Jurkat, Clone E6-1 (cell line): ENCODE measurements around the gene ZBTB33.

Source experiments
- DNase-seq: peaks from one replicate; pipeline ENCODE4 v3.0.0-alpha.2; 2011; ENCODE audit warnings: low read depth, low spot score
- H3K4me3 ChIP-seq: 2 replicates; pipeline ENCODE4 v1.5.1; 2011; ENCODE audit warnings: mild to moderate bottlenecking, low read length, control low read depth, moderate library complexity

The ZBTB33 gene

GRCh38 chrX:120260369-120260768, 9.8 kb downstream of the ZBTB33 start:
- no peak overlapping the region for H3K4me3 ChIP-seq
- DNase-seq = no peak

GRCh38 chrX:120262859-120263708, 12.5 kb downstream of the ZBTB33 start:
- no peak for DNase-seq
- H3K4me3 ChIP-seq = no peak overlapping the region

GRCh38 chrX:120264341-120264740, 13.7 kb downstream of the ZBTB33 start:
- no peak for DNase-seq
- no peak overlapping the region for H3K4me3 ChIP-seq

- no peak for DNase-seq
- no peak overlapping the region for H3K4me3 ChIP-seq
These were observed 18.9 kb downstream of the ZBTB33 start for GRCh38 chrX:120269373-120270035.

GRCh38 chrX:120270567-120270966, 20.0 kb downstream of the ZBTB33 start:
- no peak for DNase-seq
- no peak overlapping the region for H3K4me3 ChIP-seq

- no peak overlapping the region for H3K4me3 ChIP-seq
- no peak for DNase-seq
These were observed 20.6 kb downstream of the ZBTB33 start for GRCh38 chrX:120271218-120271617.

GRCh38 chrX:120274145-120274544, 23.5 kb downstream of the ZBTB33 start:
- no peak for DNase-seq
- H3K4me3 ChIP-seq = no peak overlapping the region

GRCh38 chrX:120274958-120275357, 24.3 kb downstream of the ZBTB33 start:
- H3K4me3 ChIP-seq = no peak overlapping the region
- no peak for DNase-seq

- no peak for DNase-seq
- no peak overlapping the region for H3K4me3 ChIP-seq
These were observed 30.5 kb downstream of the ZBTB33 start for GRCh38 chrX:120281021-120281624.

- no peak overlapping the region for H3K4me3 ChIP-seq
- DNase-seq = no peak
These were observed 31.1 kb downstream of the ZBTB33 start for GRCh38 chrX:120281761-120282160.

- no peak for DNase-seq
- no peak overlapping the region for H3K4me3 ChIP-seq
These were observed 32.1 kb downstream of the ZBTB33 start for GRCh38 chrX:120282697-120283096.

GRCh38 chrX:120286733-120287512, 36.3 kb downstream of the ZBTB33 start:
- H3K4me3 ChIP-seq = no peak overlapping the region
- DNase-seq = no peak

- H3K4me3 ChIP-seq = no peak overlapping the region
- DNase-seq = no peak
These were observed 37.0 kb downstream of the ZBTB33 start for GRCh38 chrX:120287513-120288112.

GRCh38 chrX:120290107-120290506, 39.5 kb downstream of the ZBTB33 start:
- DNase-seq = no peak
- H3K4me3 ChIP-seq = no peak overlapping the region

- no peak overlapping the region for H3K4me3 ChIP-seq
- no peak for DNase-seq
These were observed 40.6 kb downstream of the ZBTB33 start for GRCh38 chrX:120291211-120291610.

- no peak for DNase-seq
- no peak overlapping the region for H3K4me3 ChIP-seq
These were observed 42.4 kb downstream of the ZBTB33 start for GRCh38 chrX:120293015-120293414.

GRCh38 chrX:120294651-120295050, 44.0 kb downstream of the ZBTB33 start:
- H3K4me3 ChIP-seq = no peak overlapping the region
- peak; percentile 43 for DNase-seq

GRCh38 chrX:120297923-120298322, 47.3 kb downstream of the ZBTB33 start:
- H3K4me3 ChIP-seq = no peak overlapping the region
- no peak for DNase-seq

GRCh38 chrX:120299928-120300327, 49.3 kb downstream of the ZBTB33 start:
- DNase-seq = no peak
- no peak overlapping the region for H3K4me3 ChIP-seq
